Measurements from ENCODE around the gene GDI1.
A peak's percentile ranks its signal among the peaks of the same experiment; 100 is the strongest.

The GDI1 gene

GRCh38 chrX:154462396-154462795 lies 25.4 kb downstream of the GDI1 start:
- DNase-seq (ENCODE audit: low read depth): no peak

DNA sequence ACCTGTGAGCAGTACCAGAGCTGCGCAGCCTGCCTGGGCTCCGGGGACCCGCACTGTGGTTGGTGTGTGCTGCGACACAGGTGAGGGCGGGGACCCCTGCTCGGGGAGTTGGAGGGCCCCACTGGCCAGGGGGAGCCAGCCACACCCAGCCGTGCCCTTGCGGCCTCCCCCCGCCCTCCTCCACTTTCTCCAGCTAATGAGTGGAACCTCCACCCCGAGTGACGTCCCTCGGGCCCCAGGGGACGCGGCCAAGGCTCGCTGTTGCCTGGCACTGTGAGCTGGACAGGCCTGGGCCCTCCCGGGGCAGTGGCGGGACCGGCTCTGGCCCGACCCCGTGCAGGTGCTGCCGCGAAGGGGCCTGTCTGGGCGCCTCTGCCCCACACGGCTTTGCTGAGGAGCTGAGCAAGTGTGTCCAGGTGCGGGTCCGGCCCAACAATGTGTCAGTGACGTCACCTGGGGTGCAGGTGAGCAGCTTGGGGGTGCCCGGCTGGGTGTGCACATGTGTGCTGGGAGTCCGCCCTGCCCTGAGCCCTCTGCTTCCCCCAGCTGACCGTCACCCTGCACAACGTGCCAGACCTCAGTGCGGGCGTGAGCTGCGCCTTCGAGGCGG lies 26.8 kb downstream of the GDI1 start:
- DNase-seq (ENCODE audit: low read depth): no peak

GRCh38 chrX:154464806-154465365 lies 27.9 kb downstream of the GDI1 start:
- no peak for DNase-seq (ENCODE audit: low read depth)

DNA sequence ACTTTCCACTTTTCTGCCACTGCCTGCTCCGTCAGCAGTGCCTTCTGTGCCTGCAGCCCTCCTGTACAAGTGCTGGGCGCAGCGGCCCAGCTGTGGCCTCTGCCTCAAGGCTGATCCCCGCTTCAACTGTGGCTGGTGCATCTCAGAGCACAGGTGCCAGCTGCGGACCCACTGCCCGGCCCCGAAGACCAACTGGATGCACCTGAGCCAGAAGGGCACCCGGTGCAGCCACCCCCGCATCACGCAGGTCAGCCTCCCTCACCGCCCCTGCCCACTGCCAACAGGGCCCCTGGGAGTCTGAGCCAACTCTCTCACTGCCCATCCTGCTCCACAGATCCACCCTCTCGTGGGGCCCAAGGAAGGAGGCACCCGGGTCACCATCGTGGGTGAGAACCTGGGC lies 28.6 kb downstream of the GDI1 start:
- no peak for DNase-seq (ENCODE audit: low read depth)

GRCh38 chrX:154466036-154466435 lies 29.1 kb downstream of the GDI1 start:
- no peak for DNase-seq (ENCODE audit: low read depth)

DNA sequence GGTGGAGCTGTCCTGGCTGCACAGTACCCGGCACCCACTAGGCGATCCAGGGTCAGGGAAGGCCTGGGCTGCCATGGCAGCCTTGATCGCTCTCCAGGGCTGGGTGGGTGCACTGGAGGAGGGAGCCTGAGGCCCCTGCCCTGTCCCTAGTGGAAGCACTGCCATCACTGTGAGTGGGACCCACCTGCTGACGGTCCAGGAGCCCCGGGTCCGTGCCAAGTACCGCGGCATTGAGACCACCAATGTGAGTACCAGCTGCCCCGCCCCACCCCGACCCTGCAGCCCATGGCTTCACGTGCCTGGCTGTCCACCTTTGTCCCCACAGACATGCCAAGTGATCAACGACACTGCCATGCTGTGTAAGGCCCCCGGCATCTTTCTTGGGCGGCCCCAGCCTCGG lies 30.0 kb downstream of the GDI1 start:
- DNase-seq (ENCODE audit: low read depth): no peak

GRCh38 chrX:154467556-154467955 lies 30.6 kb downstream of the GDI1 start:
- DNase-seq (ENCODE audit: low read depth): no peak

DNA sequence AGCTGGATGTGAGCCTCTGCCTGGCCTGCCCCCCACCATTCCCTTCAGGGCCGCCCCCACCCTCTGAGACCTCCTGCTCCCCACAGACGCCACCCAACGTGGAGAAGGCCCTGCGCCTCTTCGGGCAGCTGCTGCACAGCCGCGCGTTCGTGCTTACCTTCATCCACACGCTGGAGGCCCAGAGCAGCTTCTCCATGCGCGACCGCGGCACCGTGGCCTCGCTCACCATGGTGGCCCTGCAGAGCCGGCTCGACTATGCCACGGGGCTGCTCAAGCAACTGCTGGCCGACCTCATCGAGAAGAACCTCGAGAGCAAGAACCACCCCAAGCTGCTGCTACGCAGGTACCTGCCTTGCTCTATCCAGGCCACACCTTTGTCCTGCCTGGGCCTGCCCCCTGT lies 31.3 kb downstream of the GDI1 start:
- no peak for DNase-seq (ENCODE audit: low read depth)

- DNase-seq (ENCODE audit: low read depth): no peak
These were observed 32.2 kb downstream of the GDI1 start for GRCh38 chrX:154469114-154469513.

GRCh38 chrX:154469880-154470279 lies 32.9 kb downstream of the GDI1 start:
- no peak for DNase-seq (ENCODE audit: low read depth)

DNA sequence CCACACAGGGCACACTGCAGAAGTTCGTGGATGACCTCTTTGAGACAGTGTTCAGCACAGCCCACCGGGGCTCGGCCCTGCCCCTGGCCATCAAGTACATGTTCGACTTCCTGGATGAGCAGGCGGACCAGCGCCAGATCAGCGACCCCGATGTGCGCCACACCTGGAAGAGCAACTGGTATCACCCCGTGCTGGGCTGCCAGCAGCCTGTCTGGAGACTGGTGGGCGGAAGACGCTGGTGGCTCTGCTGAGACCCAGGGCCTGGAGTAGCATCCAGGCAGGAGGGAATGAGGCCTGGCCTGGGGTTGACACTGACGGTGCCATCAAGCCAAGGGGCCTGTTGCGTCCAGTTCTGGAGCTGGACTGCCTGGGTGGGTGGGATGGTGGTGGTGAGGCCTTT lies 33.5 kb downstream of the GDI1 start:
- DNase-seq (ENCODE audit: low read depth): no peak

DNA sequence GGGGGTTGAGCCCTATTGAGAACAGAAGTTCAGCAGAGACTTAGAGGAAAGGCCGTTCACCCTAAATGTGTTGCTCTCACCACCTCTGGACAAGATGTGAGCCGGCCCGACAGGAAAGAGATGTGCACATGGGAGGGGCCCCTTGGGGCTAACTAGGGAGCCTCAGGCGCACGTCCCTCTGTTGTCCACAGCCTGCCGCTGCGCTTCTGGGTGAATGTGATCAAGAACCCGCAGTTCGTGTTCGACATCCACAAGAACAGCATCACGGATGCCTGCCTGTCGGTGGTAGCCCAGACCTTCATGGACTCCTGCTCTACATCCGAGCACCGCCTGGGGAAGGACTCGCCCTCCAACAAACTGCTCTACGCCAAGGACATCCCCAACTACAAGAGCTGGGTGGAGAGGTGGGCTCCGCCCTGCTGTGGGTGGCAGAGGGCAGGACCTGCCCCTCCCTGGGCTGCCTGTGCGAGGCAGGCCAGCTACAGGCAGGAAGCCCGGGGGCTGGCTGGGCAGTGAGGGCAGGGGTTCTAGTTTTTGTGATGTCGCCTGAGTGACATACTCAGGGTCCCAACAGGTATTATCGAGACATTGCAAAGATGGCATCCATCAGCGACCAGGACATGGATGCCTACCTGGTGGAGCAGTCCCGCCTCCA lies 34.1 kb downstream of the GDI1 start:
- DNase-seq (ENCODE audit: low read depth): no peak

DNA sequence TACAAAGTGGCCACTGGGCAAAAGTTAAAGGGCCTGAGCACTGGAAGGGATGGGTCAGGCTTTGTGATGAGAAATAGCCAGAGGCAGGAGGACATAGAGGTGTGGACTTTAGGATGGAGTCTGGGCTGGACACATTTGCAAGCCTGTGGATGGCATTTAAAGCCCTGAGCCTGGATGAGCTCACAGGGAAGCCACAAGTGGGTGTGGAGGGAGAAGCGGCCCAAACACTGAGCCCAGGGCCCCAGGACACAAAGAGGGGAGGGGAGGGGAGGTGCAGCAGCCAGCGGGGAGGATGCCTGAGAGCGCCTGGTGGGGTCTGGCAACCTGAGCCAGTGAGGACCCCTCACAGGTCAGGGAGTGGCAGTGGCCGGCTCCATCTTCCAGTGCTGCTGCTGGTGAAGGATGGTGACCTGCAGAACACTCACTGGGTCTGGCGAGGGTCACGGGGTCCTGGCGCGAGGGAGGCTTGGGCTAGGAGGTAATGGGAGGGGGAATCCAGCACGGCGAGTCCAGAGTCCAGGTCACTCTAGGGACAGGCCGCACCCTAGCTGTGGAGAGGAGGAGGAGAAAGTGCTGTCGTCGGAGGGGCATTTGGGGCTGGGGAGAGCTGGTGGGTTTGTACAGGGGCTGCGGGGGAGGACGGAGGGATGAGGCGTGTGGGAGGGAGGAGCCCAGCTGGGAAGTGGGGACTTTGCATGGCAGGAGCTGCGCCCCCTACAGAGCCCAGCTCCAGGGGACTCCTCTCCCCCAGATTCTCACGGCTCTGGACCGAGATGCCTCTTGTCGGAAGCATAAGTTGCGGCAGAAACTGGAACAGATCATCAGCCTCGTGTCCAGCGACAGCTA lies 35.1 kb downstream of the GDI1 start:
- DNase-seq (ENCODE audit: low read depth): no peak

DNA sequence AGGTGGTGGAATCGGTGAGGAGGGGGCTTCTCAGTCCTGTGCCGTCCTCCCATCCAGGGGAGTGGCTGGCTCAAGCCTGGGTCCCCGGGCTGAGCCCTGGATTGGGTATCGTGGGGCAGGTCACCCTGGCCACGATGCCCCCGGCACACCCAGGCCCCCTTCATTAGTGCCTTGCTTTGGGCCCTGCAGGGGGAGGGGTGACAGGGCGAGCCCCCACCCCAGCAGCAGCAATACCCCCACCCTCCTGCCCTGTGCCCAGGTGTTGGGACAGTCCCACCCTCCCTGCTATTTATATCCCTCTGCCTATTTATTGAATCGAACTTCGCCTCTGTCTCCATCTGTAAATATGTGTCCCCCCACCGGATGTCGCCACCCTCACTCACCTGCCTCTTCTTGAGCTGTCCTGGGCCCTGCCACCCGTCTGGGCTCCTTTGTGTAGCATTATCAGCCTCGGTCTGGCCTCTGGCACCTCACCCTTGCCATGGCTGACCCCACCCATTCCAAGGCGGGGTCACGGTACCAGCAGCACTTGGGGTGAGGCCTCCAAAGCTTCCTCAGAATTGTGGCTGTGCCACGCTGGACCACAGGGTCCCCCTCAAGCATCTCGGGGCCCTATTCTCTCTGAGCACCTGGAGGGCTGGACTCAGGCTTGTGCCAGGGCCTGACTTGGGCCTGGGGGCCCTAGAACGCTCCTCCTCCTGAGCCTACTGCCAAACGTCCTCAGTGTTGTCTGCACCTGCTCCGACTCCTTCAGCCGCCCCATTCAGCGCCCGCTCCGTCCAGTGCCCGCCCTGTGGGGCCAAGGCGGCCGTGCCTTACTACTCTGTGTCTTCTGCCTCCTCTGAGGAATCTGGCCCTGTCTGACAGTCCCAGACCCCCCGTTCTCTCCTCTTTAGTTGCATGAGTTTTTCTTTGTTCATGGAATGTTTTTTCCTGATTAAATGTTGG lies 36.0 kb downstream of the GDI1 start:
- DNase-seq (ENCODE audit: low read depth): no peak

- DNase-seq (ENCODE audit: low read depth): no peak
These were observed 36.7 kb downstream of the GDI1 start for GRCh38 chrX:154473683-154474082.

DNA sequence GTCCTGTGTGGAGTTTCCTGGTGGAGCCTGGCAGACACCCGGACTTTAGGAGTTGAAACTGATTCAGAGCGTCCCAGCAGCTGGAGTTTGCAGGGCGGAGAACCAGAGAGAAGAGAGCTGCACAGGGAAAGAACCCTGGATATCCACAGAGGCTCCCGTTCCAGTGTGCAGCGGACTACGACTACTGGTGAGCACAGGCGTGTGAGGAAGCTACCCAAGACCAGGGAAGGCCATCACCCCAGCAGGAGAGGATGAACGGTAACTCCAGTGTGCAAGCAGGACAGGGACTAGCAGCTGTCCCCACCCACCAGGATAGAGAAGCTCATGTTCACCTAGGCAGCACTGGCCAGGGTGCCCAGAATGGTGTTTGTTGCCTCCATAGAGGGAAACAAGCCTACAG lies 39.9 kb downstream of the GDI1 start:
- DNase-seq (ENCODE audit: low read depth): no peak

DNA sequence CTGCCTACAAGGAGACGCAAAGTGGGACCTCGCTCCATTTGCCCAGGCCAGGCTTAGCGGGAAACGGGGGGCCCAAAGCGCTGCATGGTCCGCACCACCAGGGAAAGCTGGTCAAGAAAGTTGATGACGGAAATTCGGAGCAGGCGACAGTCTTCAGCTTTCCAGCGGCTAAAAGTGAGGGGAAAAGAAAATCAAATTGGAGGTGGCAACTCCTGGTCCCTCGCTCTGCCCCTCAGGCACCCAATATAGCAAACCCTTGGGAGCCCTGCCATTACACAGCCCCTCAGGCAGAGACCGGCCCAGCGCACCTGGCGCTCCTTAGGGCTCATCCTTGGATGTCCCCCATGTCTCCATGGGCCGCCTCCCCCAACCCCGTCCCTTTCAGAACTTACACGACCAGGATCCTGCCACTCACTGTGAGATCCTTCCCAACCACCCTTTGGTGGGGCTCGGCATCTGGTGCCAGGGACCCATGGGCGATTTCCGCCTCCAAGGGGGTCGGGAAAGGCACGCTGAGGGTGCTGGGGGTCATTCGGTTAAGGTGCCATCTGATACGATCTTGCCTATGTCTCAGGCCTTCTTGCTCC lies 41.0 kb downstream of the GDI1 start:
- no peak for DNase-seq (ENCODE audit: low read depth)

GRCh38 chrX:154478728-154479622 lies 42.0 kb downstream of the GDI1 start, which contains the start of gene LAGE3:
LAGE3 (minus strand) TSS chrX:154479281; CDS start chrX:154478915, 366 bp downstream.
- DNase-seq (ENCODE audit: low read depth): peak; percentile 88

DNA sequence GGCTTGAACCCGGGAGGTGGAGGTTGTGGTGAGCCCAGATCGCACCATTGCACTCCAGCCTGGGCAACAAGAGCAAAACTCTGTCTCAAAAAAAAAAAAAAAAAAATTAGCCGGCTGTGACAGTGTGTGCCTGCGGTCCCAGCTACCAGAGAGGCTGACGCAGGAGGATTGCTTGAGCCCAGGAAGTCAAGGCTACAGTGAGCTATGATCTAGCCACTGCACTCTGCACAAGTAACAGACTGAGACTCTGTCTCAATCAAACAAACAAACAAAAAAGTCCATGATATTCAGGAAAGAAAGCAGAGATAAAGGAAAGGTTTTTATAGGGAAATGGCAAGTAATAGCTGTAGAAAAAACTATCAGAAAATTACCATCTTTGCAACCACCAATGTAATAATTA lies 44.2 kb downstream of the GDI1 start:
- no peak for DNase-seq (ENCODE audit: low read depth)

- no peak for DNase-seq (ENCODE audit: low read depth)
These were observed 45.1 kb downstream of the GDI1 start for GRCh38 chrX:154481911-154482601.

All from stimulated activated CD8-positive, alpha-beta memory T cell treated with anti-CD3 and anti-CD28 coated beads, Interleukin-12 subunit alpha, Interleukin-12 subunit beta, amount 100 ng/mL, for 4 hours (primary cell).